Stimulated activated CD4-positive, alpha-beta T cell treated with anti-CD3 and anti-CD28 coated beads, Interleukin-15, amount 100 ng/mL, for 1 hour (primary cell): Measurements from ENCODE around the gene MAP3K2.

Experiments used
- DNase-seq, 2 donors: peaks; one replicate each; pipeline ENCODE4 v3.0.0-alpha.2; 2020; ENCODE audit warnings: low read depth in 1 of 2, low spot score in 1 of 2

The MAP3K2 gene

GRCh38 chr2:127386764-127387654, 766 bp downstream of the MAP3K2 start:
- peak; percentile 63 for DNase-seq

GRCh38 chr2:127386246-127386645, 1.5 kb downstream of the MAP3K2 start:
- DNase-seq = no peak

DNA sequence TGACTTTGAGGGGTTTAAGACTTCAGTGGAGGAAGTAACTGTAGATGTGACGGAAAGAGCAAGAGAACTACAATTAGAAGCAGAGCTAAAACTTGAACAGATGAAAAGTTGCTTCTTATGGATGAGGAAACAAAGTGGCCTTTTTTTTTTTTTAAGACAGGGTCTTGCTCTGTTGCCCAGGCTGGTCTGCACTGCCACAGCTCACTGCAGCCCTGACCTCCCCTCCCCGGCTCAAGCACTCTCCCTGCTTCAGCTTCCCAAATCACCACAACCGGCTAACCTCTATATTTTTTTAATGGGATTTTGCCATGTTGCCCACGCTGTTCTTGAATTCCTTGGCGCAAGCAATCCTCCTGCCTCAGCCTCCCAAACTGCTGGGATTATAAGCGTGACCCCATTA, 3.2 kb downstream of the MAP3K2 start:
- no peak for DNase-seq

GRCh38 chr2:127382831-127383230, 4.9 kb downstream of the MAP3K2 start:
- DNase-seq = no peak

GRCh38 chr2:127381762-127382161, 6.0 kb downstream of the MAP3K2 start:
- no peak for DNase-seq

DNA sequence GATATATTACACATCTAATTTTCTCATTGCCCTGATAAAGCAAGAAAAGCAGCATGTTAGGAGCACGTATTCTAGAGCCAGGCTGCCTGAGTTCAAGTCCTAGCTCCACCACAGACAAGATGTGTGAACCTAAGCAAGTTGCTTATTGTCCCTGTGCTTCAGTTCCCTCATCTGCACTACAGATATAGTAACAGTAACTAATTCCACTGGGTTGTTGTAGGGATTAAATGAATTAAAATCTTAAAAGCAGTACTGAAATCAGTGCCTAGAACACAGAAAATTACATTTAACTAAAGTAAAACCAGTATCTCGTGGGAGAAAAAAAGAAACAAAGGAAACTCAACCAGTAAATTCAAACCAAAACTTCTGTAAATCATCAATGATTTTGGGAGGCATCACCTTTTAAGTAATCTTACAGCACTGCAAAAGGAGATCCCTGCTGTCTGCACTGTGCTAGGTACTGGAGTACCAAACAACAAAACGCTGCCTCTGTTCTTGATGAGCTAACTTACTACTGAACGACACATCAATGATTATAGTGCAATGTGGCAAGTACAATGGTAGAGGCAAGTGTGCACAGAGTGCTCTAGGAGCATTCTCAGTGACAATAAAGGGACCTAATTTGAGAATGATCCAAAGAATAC, 7.9 kb downstream of the MAP3K2 start:
- no peak for DNase-seq

DNA sequence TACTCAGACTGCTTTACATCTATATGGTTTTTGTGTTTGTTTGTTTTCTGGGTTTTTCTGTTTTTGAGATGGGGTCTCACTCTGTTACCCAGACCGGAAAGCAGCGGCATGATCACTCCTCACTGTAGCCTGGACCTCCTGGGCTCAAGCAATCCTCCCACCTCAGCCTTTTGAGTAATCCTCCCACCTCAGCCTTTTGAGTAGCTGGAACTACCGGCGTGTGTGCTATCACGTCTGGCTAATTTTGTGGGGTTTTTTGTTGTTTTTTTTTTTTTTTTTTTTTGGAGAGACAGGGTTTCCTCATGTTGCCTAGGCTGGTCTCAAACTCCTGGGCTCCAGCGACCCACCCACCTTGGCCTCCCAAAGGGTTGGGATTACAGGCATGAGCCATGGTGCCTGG, 9.1 kb downstream of the MAP3K2 start:
- DNase-seq = no peak

GRCh38 chr2:127377262-127377661, 10.5 kb downstream of the MAP3K2 start:
- DNase-seq = no peak

DNA sequence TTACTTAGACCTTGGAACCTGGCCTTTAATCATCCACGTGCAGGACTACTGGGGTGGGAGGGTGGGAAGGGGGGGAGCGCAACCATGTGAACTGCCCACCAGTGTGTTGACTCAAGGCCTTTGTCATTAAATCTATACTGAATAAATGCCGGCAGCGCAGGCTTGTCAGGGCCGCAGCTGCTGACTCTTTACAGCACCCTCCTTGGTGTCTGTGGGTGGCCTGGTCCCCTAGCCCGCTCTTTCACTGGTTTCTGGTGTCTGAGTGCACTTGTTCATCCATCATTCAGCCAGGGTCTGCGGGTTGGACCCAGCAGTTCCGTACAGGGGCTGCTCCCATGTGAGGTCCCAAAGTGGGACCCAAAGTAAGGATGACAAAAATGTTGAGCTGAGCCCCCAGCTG, 11.5 kb downstream of the MAP3K2 start:
- no peak for DNase-seq

DNA sequence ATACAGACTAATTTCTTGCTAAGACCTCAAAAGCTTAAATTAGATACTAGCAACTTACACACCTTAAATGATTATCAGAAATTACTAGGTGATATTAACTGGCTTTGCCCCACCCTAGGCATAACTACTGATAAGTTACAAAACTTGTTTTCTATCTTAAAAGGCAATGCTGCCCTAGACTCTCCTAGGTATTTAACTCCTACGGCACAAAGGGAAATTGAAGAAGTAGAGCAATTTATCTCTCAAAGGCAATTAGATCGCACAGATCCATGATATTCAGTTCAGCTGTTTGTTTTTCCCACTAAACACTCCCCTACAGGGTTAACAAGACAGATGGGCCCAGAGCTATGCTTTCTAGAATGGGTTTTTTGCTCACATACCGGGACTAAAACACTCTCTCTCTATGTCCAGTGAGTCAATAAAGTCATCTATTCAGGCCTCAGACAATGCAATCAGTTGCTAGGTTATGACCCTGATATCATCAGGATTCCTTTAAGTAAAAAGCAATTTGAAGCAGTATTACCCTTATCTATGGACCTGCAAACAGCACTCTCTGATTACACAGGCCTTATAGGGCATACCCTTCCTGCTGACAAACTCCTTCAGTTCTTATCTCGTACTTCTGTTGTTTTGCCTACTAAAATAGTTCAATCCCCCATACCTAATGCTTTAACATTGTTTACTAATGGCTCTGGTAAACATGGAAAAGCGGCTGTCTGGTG, 14.3 kb downstream of the MAP3K2 start:
- DNase-seq = no peak

DNA sequence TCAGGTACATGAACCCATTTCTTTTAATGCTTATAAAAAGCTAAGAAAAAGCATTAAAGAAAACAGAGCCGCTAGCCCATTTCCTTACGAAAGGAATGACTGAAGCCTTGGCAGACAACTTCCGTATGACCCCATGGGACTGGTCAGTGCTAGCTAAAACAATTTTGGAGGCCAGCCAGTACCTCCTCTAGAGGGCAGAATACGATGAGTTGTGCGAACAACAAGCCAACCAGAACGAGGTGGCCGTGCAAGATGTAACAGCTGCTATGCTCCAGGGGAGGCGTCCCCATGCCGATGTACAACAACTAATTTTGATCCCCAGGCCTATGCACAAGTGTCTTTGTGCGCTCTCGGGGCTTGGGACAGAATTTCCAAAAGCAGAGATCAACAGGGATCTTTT, 16.7 kb downstream of the MAP3K2 start:
- no peak for DNase-seq

- no peak for DNase-seq
These were observed 17.8 kb downstream of the MAP3K2 start for GRCh38 chr2:127370010-127370409.

- DNase-seq = no peak
These were observed 22.5 kb downstream of the MAP3K2 start for GRCh38 chr2:127365211-127365643.

DNA sequence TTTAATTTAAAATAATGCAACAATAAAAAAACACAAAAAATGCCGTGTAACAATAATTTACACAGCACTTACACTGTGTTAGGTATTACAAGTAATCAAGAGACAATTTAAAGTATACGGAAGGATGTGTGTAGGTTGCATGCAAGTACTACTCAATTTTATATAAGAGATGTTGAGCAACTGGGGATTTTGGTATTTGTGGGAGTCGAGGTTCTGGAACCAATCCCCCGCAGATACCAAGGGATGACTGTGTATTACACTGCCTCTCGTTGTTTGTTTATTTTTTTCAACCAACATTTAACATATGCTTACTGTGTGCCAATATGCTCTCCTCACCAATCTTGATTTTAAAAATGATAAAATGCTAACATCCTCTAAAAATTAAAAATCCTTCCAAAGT, 24.8 kb downstream of the MAP3K2 start:
- DNase-seq = no peak

GRCh38 chr2:127361929-127362885, 25.6 kb downstream of the MAP3K2 start:
- DNase-seq = no peak

DNA sequence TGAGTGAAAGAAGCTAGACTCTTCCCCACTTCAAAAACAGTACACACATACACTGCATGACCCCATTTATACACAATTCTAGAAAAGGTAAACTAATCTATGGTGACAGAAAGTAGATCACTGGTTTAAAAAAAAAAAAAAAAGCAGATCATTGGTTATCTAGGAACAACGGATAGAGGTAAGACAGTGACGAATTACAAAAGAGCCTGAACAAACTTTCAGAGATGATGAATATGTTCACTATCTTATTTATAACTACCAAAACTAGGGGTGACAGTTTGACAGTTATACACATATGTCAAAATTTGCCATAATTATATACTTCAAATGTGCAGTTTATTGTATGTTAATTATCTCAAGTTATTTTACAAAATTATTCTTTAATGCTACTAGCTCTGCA, 27.5 kb downstream of the MAP3K2 start:
- no peak for DNase-seq

DNA sequence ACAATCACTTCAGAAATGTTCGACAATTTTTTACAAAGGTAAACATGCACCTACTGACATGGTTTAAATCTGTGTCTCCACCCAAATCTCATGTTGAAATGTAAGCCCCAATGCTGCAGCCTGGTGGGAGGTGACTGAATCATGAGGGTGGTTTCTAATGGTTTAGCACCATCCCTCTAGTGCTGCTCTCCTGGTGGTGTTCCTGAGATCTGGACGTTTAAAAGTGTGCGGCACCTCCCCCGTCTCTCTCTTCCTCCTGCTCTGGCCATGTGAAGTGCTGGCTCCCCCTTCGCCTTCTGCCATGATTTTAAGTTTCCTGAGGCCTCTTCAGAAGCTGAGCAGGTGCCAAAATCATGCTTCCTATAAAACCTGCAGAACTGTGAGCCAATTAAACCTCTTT, 28.3 kb downstream of the MAP3K2 start:
- DNase-seq = no peak

DNA sequence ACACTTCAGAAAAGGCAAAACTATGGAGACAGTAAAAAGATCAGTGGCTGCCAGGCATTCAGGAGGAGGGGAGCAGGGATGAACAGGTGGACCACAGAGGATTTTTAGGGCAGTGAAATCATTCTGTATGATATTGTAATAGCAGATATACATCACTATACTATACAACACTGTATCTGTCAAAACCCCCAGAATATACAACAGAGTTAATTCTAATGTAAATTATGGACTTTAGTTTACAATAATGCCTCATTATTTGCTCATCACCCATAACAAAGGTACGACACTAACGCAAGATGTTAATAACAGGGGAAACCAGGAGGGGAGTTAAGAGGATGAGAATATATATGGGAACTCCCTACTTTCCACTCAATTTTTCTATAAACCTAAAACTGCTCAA, 28.8 kb downstream of the MAP3K2 start:
- no peak for DNase-seq

GRCh38 chr2:127358044-127358443, 29.7 kb downstream of the MAP3K2 start:
- no peak for DNase-seq

- DNase-seq = no peak
These were observed 30.2 kb downstream of the MAP3K2 start for GRCh38 chr2:127357591-127357990.

DNA sequence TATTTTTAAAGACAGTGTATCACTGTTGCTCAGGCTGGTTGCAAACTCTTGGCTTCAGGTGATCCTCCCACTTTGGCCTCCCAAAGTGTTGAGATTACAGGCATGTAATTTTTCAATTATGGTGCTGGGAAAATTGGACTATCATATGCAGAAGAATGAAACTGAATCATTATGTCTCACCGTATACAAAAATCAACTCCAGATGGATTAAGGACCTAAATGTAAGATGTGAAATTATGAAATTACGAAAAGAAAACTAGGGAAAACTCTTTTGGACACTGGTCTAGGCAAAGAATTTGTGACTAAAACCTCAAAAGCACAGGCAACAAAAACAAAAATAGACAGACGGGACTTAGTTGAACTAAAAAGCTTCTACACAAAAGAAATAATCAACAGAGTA, 31.2 kb downstream of the MAP3K2 start:
- DNase-seq = no peak
